HL-60/S4 treated with phorbol 12-myristate 13-acetate at 8.2 ng/mL for 4 days and 3 days (cell line): ENCODE data around the gene INPP5B.

ENCODE experiments used
- in situ Hi-C: fragments of 300-500 bp; cut with MboI; formaldehyde crosslinking; loops from 2 replicates; pipeline ENCODE4 v1.15.0; 2022; ENCODE audit warnings: low sequenced_read_pairs

The INPP5B gene

DNA sequence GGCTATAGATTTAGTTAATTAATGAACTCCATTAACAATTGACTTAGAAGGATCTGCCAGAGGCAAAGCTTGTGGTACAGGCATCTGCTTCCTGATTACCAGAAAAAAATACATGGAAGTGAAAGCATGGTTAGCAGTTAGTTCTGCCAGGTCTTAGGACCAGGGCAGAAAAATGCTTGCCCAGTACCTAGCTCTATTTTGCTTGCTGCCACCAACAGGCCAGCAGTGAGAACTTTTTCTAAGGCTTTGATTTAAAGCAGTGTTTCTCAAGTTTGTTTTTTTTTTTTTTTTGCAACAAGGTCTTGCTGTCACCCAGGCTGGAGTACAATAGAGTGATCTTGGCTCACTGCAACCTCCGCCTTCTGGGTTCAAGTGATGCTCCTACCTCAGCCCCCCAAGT, 71.0 kb downstream of the INPP5B start:
- in situ Hi-C loops = no loop called here

GRCh38 chr1:37872692-37873091, 74.2 kb downstream of the INPP5B start:
- in situ Hi-C loops = no loop called here

- in situ Hi-C loops = no loop called here
These were observed 78.4 kb downstream of the INPP5B start for GRCh38 chr1:37868466-37868865.

DNA sequence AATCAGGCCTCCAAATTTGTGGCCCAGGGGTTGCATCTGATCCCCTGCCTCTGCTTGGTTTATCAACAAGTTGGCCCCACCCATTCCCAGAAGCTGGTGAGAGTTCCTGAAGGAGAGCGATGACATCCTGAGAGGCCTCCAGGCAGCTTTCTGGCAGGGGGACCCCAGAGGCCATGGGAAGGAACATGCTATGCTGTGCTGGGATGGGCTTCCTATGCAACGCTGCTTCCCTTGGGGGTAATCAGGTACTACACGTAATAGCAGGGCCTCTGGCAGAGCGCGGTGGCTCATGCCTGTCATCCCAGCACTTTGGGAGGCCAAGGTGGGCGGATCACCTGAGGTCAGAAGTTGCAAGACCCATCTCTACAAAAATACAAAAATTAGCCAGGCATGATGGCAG, 79.1 kb downstream of the INPP5B start:
- in situ Hi-C loops = no loop called here

DNA sequence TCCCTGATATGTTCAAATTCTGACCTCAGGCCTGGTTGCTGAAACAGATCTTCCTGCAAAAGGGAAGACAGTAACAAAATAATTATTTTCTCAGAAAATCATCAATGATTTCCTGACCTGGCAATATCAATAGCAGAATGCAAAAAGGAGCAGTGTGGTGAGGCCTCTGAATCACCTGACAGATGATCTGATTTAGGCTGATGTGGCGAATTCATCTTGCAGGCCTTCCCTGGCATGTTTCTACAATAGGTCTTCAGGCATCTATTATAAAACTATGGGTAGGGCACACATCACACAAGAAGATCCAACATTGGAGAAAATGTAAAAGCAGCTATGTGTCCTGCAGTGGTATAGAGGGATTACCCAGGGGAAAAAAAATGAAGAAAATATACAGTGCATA, 80.4 kb downstream of the INPP5B start:
- in situ Hi-C loops = no loop called here

DNA sequence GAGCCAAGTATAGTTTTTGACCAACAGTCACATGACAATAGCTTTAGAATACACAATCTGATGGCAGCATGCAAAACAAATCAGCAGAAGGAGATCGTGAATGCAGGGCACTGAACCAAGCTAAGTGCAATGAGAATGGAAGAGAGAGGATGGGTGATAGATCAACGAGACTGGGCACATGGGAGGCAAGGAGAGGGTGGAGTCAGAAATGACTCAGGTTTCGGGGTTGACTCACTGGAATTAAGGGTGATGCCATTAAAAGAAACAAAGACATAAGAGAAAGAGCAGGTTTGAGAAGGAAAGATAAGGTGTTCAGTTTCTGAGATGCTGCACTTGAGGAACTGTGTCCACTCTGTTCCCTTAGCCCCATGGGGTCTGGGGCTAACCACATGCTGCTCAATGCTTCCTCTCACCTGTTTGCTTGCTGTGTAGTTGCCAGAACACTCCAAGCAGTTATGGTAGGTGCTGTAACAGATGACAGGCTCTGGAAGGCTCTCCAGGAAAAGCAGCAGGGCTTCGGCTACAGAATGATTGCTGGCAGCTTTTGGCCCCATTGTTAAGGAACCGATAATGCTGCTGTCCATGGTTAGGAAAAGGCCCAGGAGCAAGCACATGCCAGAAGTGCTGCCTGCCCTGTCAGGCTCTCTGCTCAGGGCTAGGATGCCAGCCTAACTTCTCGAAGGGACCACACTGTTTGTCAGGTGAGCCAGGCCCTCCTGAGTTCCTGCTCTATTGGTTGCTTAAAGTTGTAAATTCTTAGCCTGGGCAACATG, 81.3 kb downstream of the INPP5B start:
- in situ Hi-C loops = no loop called here

GRCh38 chr1:37862330-37862729, 84.5 kb downstream of the INPP5B start:
- in situ Hi-C loops = no loop called here

- in situ Hi-C loops = no loop called here
These were observed 85.7 kb downstream of the INPP5B start for GRCh38 chr1:37861151-37861550.

DNA sequence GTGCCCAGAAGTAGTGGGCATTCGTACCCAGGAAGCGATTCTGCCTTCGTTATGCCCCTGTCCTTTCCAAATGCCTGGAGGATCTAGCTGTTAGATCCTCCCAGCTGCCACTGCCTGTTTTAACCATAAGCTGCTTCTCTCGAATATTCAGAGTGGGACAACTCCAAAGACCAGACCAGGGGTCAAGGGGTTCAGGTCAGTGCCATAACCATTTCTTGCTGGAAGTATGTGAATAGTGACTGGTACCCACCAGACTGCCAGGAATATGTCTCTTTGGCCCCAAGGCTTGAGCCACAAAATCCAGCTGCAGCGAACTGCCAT, 86.5 kb downstream of the INPP5B start:
- in situ Hi-C loops = no loop called here

GRCh38 chr1:37859507-37860345, 87.1 kb downstream of the INPP5B start, which contains the start of gene MTF1:
Gene MTF1 (minus strand): TSS chr1:37859592. CDS start chr1:37857658, 1,934 bp downstream.
- in situ Hi-C loops = no loop called here

- in situ Hi-C loops = no loop called here
These were observed 87.8 kb downstream of the INPP5B start for GRCh38 chr1:37858931-37859506.

DNA sequence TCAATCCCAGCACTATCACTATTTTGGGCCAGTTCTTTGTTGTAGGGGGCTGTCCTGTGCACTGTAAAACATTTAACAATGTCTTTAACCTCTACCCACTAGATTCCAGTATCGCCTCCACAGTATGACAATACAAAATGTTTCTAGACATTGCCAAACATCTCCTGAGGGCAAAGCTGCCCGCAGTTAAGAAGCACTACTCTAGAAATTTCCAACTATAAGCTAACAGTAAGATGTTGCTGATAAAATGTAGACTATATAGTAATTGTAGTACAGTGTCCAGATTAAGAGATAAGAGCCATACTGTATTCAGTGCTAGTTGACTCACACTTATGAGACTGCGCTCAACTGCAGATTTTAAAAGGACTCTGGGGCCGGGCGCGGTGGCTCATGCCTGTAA, 92.4 kb downstream of the INPP5B start:
- in situ Hi-C loops = no loop called here

- in situ Hi-C loops = no loop called here
These were observed 93.7 kb downstream of the INPP5B start for GRCh38 chr1:37853157-37853556.

- in situ Hi-C loops = no loop called here
These were observed 95.1 kb downstream of the INPP5B start for GRCh38 chr1:37851782-37852210.

DNA sequence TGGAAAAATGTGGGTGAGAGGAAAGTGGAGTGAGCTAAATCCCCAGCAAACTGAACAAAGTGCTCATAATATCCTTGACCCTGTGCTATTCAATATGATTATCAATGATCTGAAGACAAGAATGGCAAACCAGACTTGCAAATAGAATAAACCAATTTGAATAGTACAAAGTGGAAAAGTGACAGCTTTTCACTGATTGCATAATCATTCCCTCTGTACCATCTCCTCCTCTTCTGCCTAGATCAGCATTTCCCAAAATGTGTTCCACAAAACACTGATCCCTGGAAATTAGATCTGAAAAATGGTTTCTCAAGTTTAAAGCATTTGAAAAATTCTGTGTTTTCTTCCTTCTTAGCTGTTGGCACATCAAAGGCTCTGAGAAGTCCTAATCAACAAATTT, 95.6 kb downstream of the INPP5B start:
- in situ Hi-C loops = no loop called here

DNA sequence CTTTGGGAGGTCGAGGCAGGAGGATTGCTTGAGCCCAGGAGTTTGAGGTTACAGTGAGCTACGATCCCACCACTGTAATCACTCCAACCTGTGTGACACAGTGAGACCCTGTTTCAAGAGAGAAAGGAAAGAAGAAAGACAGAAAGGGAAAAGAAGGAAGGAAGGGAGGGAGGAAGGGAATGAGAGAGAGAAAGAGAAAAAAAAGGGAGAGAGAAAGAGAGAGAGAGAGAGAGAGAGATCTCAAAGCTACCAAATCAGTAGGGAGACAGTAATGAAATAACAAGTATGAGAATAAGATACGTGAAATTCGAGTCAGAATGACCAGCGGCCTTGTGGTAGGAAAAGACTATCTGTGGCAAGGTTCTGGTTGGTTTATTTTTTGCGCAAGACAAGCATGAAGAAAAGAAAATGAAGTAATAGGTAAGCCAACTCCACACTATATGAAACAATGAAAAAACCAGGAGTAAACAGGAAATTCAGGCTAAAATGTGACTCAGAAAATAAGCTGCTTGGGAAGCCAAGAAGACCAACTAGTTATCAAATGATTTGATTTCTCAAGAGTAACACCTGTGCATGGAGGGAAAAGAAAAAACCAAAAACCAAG, 96.4 kb downstream of the INPP5B start:
- in situ Hi-C loops = no loop called here

GRCh38 chr1:37849480-37849879, 97.4 kb downstream of the INPP5B start:
- in situ Hi-C loops = no loop called here

DNA sequence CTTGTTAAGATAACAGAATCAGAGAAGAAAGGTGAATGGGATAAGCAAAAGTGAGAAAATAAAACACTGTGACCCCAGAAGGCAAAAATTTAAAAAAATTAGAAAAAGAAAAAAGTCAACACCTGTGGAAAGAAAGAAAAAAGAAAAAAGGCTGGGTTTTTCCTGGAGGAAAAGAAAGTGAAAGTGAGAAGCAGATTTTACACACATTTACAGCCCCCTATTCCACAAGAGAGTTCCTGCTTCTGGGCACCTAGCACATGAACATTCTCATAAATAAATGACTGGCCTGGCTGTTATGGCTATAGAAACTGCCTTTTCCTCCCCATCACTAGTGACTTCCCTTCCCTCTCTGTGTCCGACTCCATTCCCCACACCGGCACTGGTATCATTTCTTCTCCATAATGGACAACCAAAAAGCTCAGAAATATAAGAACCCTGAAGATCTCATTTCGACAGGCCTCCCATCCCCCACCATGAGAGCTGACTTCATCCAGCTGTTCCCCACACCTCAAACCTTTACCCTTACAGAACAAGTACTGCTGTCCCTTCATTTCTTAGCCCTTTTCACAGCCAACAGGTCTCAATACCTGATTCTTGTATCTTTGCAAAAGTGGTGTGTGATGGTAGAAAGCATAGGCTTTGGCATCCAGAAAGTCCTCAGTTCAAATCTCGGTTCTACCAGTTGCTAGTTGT, 100.1 kb downstream of the INPP5B start:
- in situ Hi-C loops = no loop called here

GRCh38 chr1:37845786-37846185, 101.1 kb downstream of the INPP5B start:
- in situ Hi-C loops = no loop called here

- in situ Hi-C loops = no loop called here
These were observed 101.7 kb downstream of the INPP5B start for GRCh38 chr1:37845049-37845646.
